T-cell (primary cell): ENCODE results near the gene SH3RF3. TPM values are rescaled to one million over a fixed set of nuclear protein-coding genes. Genes with fewer than 3 reads are reported as not detected.

ENCODE experiments used
- ATAC-seq, 4 experiments: fragments of 200-7000 bp in 3 of 4; fragments of 150-1000 bp in 1 of 4; cut with Tn5 transposase; replicated peaks in 1 of 4; 1 replicate in 3 of 4; 2 replicates in 1 of 4; pipeline ENCODE4 v1.10.0; 2021; ENCODE audit warnings: moderate library complexity in 3 of 4, mild to moderate bottlenecking in 2 of 4, moderate number of reproducible peaks in 1 of 4
- CTCF ChIA-PET, 2 donors: fragments of 300-600 bp; sonication (Branson Sonifier 250); formaldehyde crosslinking; loops; one replicate each; lab custom pipeline; 2022; ENCODE audit warnings: antibody characterized with exemption in 2 of 2; lab: Charles Lee
- POLR2A ChIA-PET, 2 donors: fragments of 300-600 bp; sonication (Branson Sonifier 250); formaldehyde crosslinking; loops; one replicate each; lab custom pipeline; 2022; ENCODE audit warnings: antibody characterized with exemption in 2 of 2; lab: Charles Lee
- DNase-seq, 35 experiments: peaks; one replicate each; pipeline versions ENCODE4 v3.0.0 to v3.0.0-alpha.2; 2013 to 2023
- H3K27ac ChIP-seq: one replicate; pipeline ENCODE4 v1.5.1; 2013; ENCODE audit warnings: low read length
- H3K27me3 ChIP-seq, 2 experiments: replicated peaks in 1 of 2; 1 replicate in 1 of 2; 2 replicates in 1 of 2; pipeline versions ENCODE4 v1.6.1 to v1.7.0; 2013; ENCODE audit warnings: low read length in 1 of 2, mixed read lengths in 1 of 2; ENCODE audit not compliant: control insufficient read depth in 2 of 2, insufficient read depth in 2 of 2; ENCODE audit errors: extremely low read depth in 1 of 2
- H3K36me3 ChIP-seq, 2 donors: 1 replicate in 1 of 2; 2 replicates in 1 of 2; pipeline versions ENCODE4 v1.6.1 to v1.7.0; 2013; ENCODE audit warnings: low read length in 1 of 2; ENCODE audit not compliant: control insufficient read depth in 2 of 2, insufficient read depth in 1 of 2; ENCODE audit errors: extremely low read depth in 1 of 2
- H3K4me1 ChIP-seq, 2 experiments: 1 replicate in 1 of 2; 2 replicates in 1 of 2; pipeline versions ENCODE4 v1.6.1 to v1.7.0; 2013; ENCODE audit warnings: low read length in 2 of 2, mixed read lengths in 1 of 2; ENCODE audit not compliant: insufficient read depth in 2 of 2, control insufficient read depth in 1 of 2; ENCODE audit errors: extremely low read depth in 1 of 2
- H3K4me3 ChIP-seq, 2 donors: 1 replicate in 1 of 2; 2 replicates in 1 of 2; pipeline versions ENCODE4 v1.5.1 to v1.7.0; 2013; ENCODE audit warnings: mild to moderate bottlenecking in 2 of 2, low read length in 1 of 2, moderate library complexity in 1 of 2; ENCODE audit not compliant: control insufficient read depth in 1 of 2; ENCODE audit errors: extremely low read depth in 1 of 2
- H3K9me3 ChIP-seq: 2 replicates; pipeline ENCODE4 v1.7.0; 2013
- H3K27ac Mint-ChIP-seq, 2 donors: one replicate each; pipeline ENCODE4 v1.8.0; 2020 to 2021; ENCODE audit warnings: mild to moderate bottlenecking in 2 of 2, mixed read lengths in 2 of 2
- H3K27me3 Mint-ChIP-seq, 2 donors: one replicate each; pipeline ENCODE4 v1.8.0; 2021 to 2022; ENCODE audit warnings: mixed read lengths in 2 of 2
- H3K36me3 Mint-ChIP-seq: one replicate; pipeline ENCODE4 v1.8.0; 2021; ENCODE audit warnings: mixed read lengths
- H3K4me1 Mint-ChIP-seq, 3 donors: one replicate each; pipeline ENCODE4 v1.8.0; 2020 to 2022; ENCODE audit warnings: mixed read lengths in 3 of 3, mild to moderate bottlenecking in 1 of 3
- H3K4me3 Mint-ChIP-seq, 3 donors: one replicate each; pipeline ENCODE4 v1.8.0; 2020 to 2022; ENCODE audit warnings: mild to moderate bottlenecking in 3 of 3, mixed read lengths in 3 of 3, moderate library complexity in 3 of 3
- H3K9me3 Mint-ChIP-seq, 3 donors: one replicate each; pipeline ENCODE4 v1.8.0; 2020 to 2022; ENCODE audit warnings: mixed read lengths in 3 of 3
- WGBS: methylation state at CpG from one replicate; pipeline ENCODE4 v1.1.5; 2013; ENCODE audit warnings: missing lambda C conversion rate; ENCODE audit not compliant: insufficient coverage; 5-methylcytosine and 5-hydroxymethylcytosine counted together
- total RNA-seq, 35 experiments: library from RNA in 6 of 35; stranded (reverse) in 6 of 35; fragments of 120-200 nt in 1 of 35; gene quantifications; one replicate each; pipeline versions ENCODE4 v1.2.1 to v1.2.4 and lab custom pipeline; 2013 to 2026

Gene SH3RF3
- total RNA-seq, 5 donors from 2014 or later (not counting 1 experiment from before 2014, with no cell fraction given) = 1.8 to 4.6 (median 3.6) TPM

DNA sequence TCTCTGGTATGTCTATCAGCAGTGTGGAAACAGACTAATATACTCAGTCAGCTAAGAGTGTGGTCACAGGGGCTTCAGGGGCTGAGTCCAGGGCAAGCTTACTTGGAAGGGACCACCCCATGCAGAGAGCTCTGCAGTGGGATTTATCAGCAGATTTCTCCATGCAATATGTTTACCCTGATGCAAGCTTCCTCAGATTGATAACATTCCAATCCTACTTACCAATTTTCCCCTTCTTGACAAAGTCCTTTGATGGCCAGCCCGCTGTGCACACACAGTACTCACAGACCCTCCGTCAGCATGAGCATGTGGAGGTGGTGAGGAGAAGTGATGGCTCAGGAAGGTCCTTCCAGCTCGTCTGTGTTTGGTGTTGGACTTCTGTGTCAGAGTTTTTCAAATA is 51.8 kb downstream of the SH3RF3 start:
- ATAC-seq (no peak), DNase-seq (no peak)
- H3K4me3 ChIP-seq = no peak overlapping the region
- CTCF ChIA-PET = no interaction called here
- POLR2A ChIA-PET = no interaction called here
- H3K36me3 ChIP-seq = no peaks in the 10 kb centered on the region
- Mint-ChIP-seq H3K27ac (no peak overlapping the region), H3K9me3 (peaks cover 7 to 18% (median 14%) of the 10 kb centered on the region in 3 donors), H3K4me3 (no peak overlapping the region), H3K36me3 (peaks cover 10% of the 10 kb centered on the region), H3K27me3 (peaks cover 3 to 5% of the 10 kb centered on the region in 2 donors), H3K4me1 (peaks cover 4 to 15% (median 9%) of the 10 kb centered on the region in 3 donors)
- no peak overlapping the region for H3K27ac ChIP-seq
- 100% methylated on average over 1 of the region's 3 CpGs for WGBS
- H3K4me1 ChIP-seq = no peaks in the 10 kb centered on the region
- H3K9me3 ChIP-seq = peaks cover 3% of the 10 kb centered on the region
- H3K27me3 ChIP-seq = peaks cover 0 to 2% of the 10 kb centered on the region in 2 experiments

GRCh38 chr2:109182426-109182825 is 53.4 kb downstream of the SH3RF3 start:
- no peaks in the 10 kb centered on the region for H3K4me1 ChIP-seq
- no peak overlapping the region for H3K4me3 ChIP-seq
- ATAC-seq (no peak), DNase-seq (no peak)
- H3K27ac ChIP-seq = no peak overlapping the region
- Mint-ChIP-seq H3K4me1 (peaks cover 4 to 15% (median 9%) of the 10 kb centered on the region in 3 donors), H3K36me3 (peaks cover 10% of the 10 kb centered on the region), H3K9me3 (peaks cover 7 to 18% (median 14%) of the 10 kb centered on the region in 3 donors), H3K27ac (no peak overlapping the region), H3K4me3 (no peak overlapping the region), H3K27me3 (peaks cover 0 to 5% of the 10 kb centered on the region in 2 donors)
- ChIA-PET POLR2A (no interaction called here), CTCF (no interaction called here)
- WGBS = 92% methylated on average over 2 of the region's 2 CpGs
- H3K9me3 ChIP-seq = peaks cover 3% of the 10 kb centered on the region
- H3K27me3 ChIP-seq = peaks cover 0 to 2% of the 10 kb centered on the region in 2 experiments
- H3K36me3 ChIP-seq = no peaks in the 10 kb centered on the region

DNA sequence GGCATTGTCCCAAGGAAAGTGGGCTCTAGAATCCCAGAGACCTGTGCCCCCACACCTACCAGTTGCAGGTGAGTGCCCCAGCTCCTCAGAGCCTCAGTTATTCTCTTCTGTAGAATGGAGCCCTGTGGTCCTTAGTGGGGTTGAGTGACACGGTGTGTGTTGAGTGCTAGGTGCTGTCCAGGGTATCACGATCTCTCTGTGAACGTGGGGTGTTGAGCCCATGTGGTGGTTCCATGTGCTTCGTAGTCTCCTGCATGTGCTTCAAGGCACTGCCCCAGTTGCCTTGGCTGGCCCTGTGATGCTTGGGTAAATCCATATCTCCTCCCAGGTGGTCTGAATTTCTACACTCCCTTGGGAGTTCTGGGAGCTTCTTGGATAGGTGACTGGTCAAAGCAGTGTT is 54.9 kb downstream of the SH3RF3 start:
- H3K4me1 Mint-ChIP-seq = peaks cover 4 to 10% (median 9%) of the 10 kb centered on the region in 3 donors
- H3K4me1 ChIP-seq = no peaks in the 10 kb centered on the region
- H3K9me3 Mint-ChIP-seq = peaks cover 7 to 14% (median 13%) of the 10 kb centered on the region in 3 donors
- no peak overlapping the region for H3K27ac ChIP-seq
- no CpG with 5 or more reads among the region's 4 CpGs for WGBS
- no peak for ATAC-seq
- no peak overlapping the region for H3K4me3 ChIP-seq
- ChIA-PET CTCF (no interaction called here), POLR2A (no interaction called here)
- DNase-seq = no peak
- H3K27me3 ChIP-seq = peaks cover 0 to 9% of the 10 kb centered on the region in 2 experiments
- H3K27ac Mint-ChIP-seq = no peak overlapping the region
- H3K9me3 ChIP-seq = peaks cover 3% of the 10 kb centered on the region
- peaks cover 10% of the 10 kb centered on the region for H3K36me3 Mint-ChIP-seq
- H3K27me3 Mint-ChIP-seq = peaks cover 0 to 5% of the 10 kb centered on the region in 2 donors
- H3K36me3 ChIP-seq = no peaks in the 10 kb centered on the region
- H3K4me3 Mint-ChIP-seq = no peak overlapping the region

- peaks cover 4 to 10% (median 9%) of the 10 kb centered on the region in 3 donors for H3K4me1 Mint-ChIP-seq
- ATAC-seq (no peak), DNase-seq (no peak)
- H3K36me3 ChIP-seq = no peaks in the 10 kb centered on the region
- WGBS = 87% methylated on average over 3 of the region's 3 CpGs
- H3K4me3 ChIP-seq = no peak overlapping the region
- H3K9me3 ChIP-seq = peaks cover 2% of the 10 kb centered on the region
- ChIA-PET POLR2A (no interaction called here), CTCF (no interaction called here)
- H3K36me3 Mint-ChIP-seq = peaks cover 10% of the 10 kb centered on the region
- H3K27me3 ChIP-seq = peaks cover 0 to 9% of the 10 kb centered on the region in 2 experiments
- no peak overlapping the region for H3K27ac ChIP-seq
- H3K9me3 Mint-ChIP-seq = peaks cover 7 to 13% (median 8%) of the 10 kb centered on the region in 3 donors
- peaks cover 0 to 5% of the 10 kb centered on the region in 2 donors for H3K27me3 Mint-ChIP-seq
- H3K4me3 Mint-ChIP-seq = no peak overlapping the region
- H3K4me1 ChIP-seq = no peaks in the 10 kb centered on the region
- no peak overlapping the region for H3K27ac Mint-ChIP-seq
Observed at GRCh38 chr2:109184368-109184767, 55.4 kb downstream of the SH3RF3 start.

GRCh38 chr2:109185338-109185737 is 56.3 kb downstream of the SH3RF3 start:
- ATAC-seq (no peak), DNase-seq (no peak)
- H3K4me1 ChIP-seq = no peaks in the 10 kb centered on the region
- no CpG with 5 or more reads among the region's 4 CpGs for WGBS
- peaks cover 0 to 5% (median 3%) of the 10 kb centered on the region in 3 donors for H3K9me3 Mint-ChIP-seq
- peaks cover 0 to 5% of the 10 kb centered on the region in 2 donors for H3K27me3 Mint-ChIP-seq
- CTCF ChIA-PET = no interaction called here
- no peaks in the 10 kb centered on the region for H3K36me3 ChIP-seq
- H3K27ac ChIP-seq = no peak overlapping the region
- peaks cover 7% of the 10 kb centered on the region for H3K36me3 Mint-ChIP-seq
- no peak overlapping the region for H3K4me3 ChIP-seq
- peaks cover 0 to 11% of the 10 kb centered on the region in 2 experiments for H3K27me3 ChIP-seq
- H3K27ac Mint-ChIP-seq = no peak overlapping the region
- peaks cover 4 to 10% (median 9%) of the 10 kb centered on the region in 3 donors for H3K4me1 Mint-ChIP-seq
- POLR2A ChIA-PET = no interaction called here
- no peak overlapping the region for H3K4me3 Mint-ChIP-seq
- no peaks in the 10 kb centered on the region for H3K9me3 ChIP-seq

DNA sequence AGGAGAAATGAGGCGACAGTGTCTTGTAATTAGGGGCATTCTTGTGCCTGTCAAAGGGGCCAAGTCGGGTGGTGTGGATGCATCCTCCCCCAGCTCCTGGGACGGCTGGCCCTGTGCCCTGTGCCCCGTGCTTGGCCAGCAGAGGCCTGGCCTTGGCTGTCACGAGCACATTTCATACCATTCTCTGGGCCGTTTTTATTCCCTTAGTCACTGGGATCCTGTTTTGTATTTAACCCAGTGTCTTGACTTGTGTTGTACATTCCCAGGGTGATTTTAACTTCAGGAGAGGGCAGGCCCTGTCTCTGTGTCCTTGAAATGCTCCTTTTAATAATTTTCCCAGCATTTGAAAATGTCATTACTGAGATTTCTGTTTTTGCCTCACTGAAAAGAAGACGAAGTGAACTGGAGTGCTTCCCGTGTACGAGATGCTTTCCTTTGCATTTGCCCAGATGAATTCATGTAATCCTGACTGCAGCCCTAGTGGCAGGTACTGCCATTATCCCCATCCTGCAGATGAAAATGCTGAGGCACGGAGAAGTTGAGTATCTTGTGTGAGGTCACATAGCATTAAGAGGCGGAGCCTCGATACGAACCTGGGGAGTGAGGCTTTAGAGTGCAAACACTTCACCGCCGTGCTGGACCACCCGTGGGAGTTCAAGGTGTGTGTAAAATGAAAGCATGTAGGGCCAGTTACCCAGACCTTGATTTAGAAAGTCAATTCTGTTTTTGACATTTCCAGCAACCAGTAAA is 57.0 kb downstream of the SH3RF3 start:
- Histone ChIP-seq H3K9me3 (no peaks in the 10 kb centered on the region), H3K27me3 (peaks cover 0 to 10% of the 10 kb centered on the region in 2 experiments), H3K27ac (no peak overlapping the region), H3K4me1 (no peaks in the 10 kb centered on the region), H3K36me3 (no peaks in the 10 kb centered on the region), H3K4me3 (no peak overlapping the region)
- ChIA-PET POLR2A (no interaction called here), CTCF (no interaction called here)
- peaks cover 4% of the 10 kb centered on the region for H3K36me3 Mint-ChIP-seq
- no peak for DNase-seq
- no peak overlapping the region for H3K27ac Mint-ChIP-seq
- H3K4me1 Mint-ChIP-seq = peaks cover 4 to 10% (median 9%) of the 10 kb centered on the region in 3 donors
- WGBS = 88% methylated on average over 11 of the region's 16 CpGs
- H3K27me3 Mint-ChIP-seq = no peaks in the 10 kb centered on the region
- no peak overlapping the region for H3K4me3 Mint-ChIP-seq
- no peak for ATAC-seq
- peaks cover 0 to 3% (median 0%) of the 10 kb centered on the region in 3 donors for H3K9me3 Mint-ChIP-seq
